Thyroid gland (tissue), 4 donors: Measurements from ENCODE around the gene TFDP2. TPM values are rescaled to one million over a fixed set of nuclear protein-coding genes. Genes with fewer than 3 reads are reported as not detected.

Experiments
- DNase-seq, 2 donors: peaks; one replicate each; pipeline ENCODE4 v3.0.0-alpha.2; 2019
- H3K27ac ChIP-seq, 3 donors: fragments of 200-600 bp; sonication (generic); 1 replicate in 2 of 3; 2 replicates in 1 of 3; pipeline ENCODE4 v1.5.1; 2016 to 2019; ENCODE audit warnings: mild to moderate bottlenecking in 1 of 3, moderate library complexity in 1 of 3
- H3K27me3 ChIP-seq: fragments of 200-600 bp; sonication (generic); one replicate; pipeline ENCODE4 v1.5.1; 2019
- H3K36me3 ChIP-seq, 2 donors: fragments of 200-600 bp; sonication (generic); one replicate each; pipeline ENCODE4 v1.5.1; 2016 to 2019
- H3K4me1 ChIP-seq, 2 donors: fragments of 200-600 bp; sonication (generic); one replicate each; pipeline ENCODE4 v1.5.1; 2017 to 2019
- H3K4me3 ChIP-seq, 3 donors: fragments of 200-600 bp; sonication (generic); replicated peaks in 1 of 3; 1 replicate in 2 of 3; 2 replicates in 1 of 3; pipeline ENCODE4 v1.5.1; 2016; ENCODE audit warnings: mild to moderate bottlenecking in 1 of 3
- H3K9me3 ChIP-seq: fragments of 200-600 bp; sonication (generic); one replicate; pipeline ENCODE4 v1.5.1; 2017
- CTCF ChIP-seq, 6 experiments: fragments of 200-600 bp in 3 of 6; fragments of 450-650 bp in 3 of 6; sonication (generic) in 3 of 6; IDR thresholded peaks; one replicate each; pipeline ENCODE4 v1.5.1; 2016 to 2019; ENCODE audit warnings: antibody characterized with exemption in 6 of 6, mild to moderate bottlenecking in 2 of 6, inconsistent platforms in 1 of 6, moderate library complexity in 1 of 6
- POLR2A ChIP-seq, 2 donors: fragments of 450-650 bp; IDR thresholded peaks; one replicate each; pipeline ENCODE4 v1.6.1; 2017; ENCODE audit warnings: antibody characterized with exemption in 2 of 2, mild to moderate bottlenecking in 2 of 2, moderate library complexity in 1 of 2
- WGBS, 2 donors: methylation state at CpG; one replicate each; pipeline ENCODE4 v1.1.5; 2017; 5-methylcytosine and 5-hydroxymethylcytosine counted together
- intact Hi-C: fragments of 100-400 bp; cut with DNase I; formaldehyde crosslinking; loops from one replicate; pipeline ENCODE4 v1.15.1; 2023
- total RNA-seq, 4 donors: library from RNA; depleted of rRNA; stranded (reverse); fragments of >200 nt; gene quantifications; one replicate each; pipeline ENCODE4 v1.2.3, GENCODE V29; 2016

The TFDP2 gene
- total RNA-seq, 4 donors from 2014 or later, result 67.7 to 174 (median 122) TPM

DNA sequence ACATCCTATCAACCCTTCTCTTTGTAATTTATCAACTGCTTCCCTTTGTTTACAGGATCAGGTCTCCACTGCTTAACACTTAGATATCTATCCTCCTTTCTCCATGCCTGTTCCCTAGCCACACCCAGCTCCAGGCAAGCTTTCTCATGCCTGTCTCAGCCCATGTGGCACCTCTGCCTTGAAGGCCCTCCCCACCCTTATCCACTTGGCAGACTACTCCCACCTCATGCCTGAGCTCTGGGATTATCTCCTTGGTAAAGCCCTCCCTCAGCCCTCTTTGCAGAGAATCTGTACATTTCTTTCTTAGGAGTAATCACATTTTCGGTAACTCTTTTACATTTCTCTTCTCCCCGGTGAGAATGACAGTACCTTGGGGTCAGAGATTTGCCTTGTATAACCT, 176.9 kb downstream of the TFDP2 start:
- intact Hi-C loops, result no loop called here
- no peaks in the 10 kb centered on the region for H3K27me3 ChIP-seq

GRCh38 chr3:141971571-141971970, 177.8 kb downstream of the TFDP2 start:
- TF ChIP-seq CTCF (IDR thresholded peaks at IDR 0.05), result no peak
- TF ChIP-seq POLR2A (IDR thresholded peaks at IDR 0.05), result no peak
- DNase-seq, result no peak
- intact Hi-C loops, result no loop called here
- Histone ChIP-seq H3K9me3 (no peaks in the 10 kb centered on the region), H3K4me3 (no peak overlapping the region), H3K27me3 (no peaks in the 10 kb centered on the region), H3K4me1 (no peaks in the 10 kb centered on the region), H3K36me3 (peaks cover 0 to 2% of the 10 kb centered on the region in 2 donors), H3K27ac (no peak overlapping the region)
- 97 to 98% methylated on average over 1 of the region's 1 CpG for WGBS, 2 donors

More for the DNA sequence above, 176.9 kb downstream of the TFDP2 start:
- no peak for DNase-seq
- no peak for TF ChIP-seq CTCF (IDR thresholded peaks at IDR 0.05)
- no peak for TF ChIP-seq POLR2A (IDR thresholded peaks at IDR 0.05)
- H3K4me3 ChIP-seq, result no peak overlapping the region
- peaks cover 0 to 3% of the 10 kb centered on the region in 2 donors for H3K36me3 ChIP-seq
- H3K27ac ChIP-seq, result no peak overlapping the region
- H3K9me3 ChIP-seq, result no peaks in the 10 kb centered on the region
- 97 to 99% methylated on average over 2 of the region's 2 CpGs for WGBS, 2 donors
- H3K4me1 ChIP-seq, result no peaks in the 10 kb centered on the region

DNA sequence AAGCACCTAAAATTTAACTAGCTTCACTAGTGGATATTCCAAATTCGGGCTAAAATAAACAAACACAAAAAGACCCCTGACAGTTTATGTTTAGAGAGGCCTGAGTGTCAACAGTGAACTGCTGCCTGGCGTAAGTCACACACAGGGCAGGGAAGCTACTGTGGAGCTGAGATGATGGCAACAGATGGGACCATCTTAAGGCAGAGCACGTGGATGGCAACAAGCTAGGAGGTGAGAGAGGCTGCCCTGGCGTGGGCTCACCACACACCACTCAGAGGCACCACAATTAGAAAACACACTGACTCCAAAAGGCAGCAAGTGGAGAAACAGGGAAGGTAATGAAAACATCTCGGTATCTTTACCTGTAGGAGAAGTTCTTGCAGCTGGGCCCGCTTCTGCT, 179.6 kb downstream of the TFDP2 start:
- WGBS, 2 donors, result 86 to 91% methylated on average over 6 of the region's 6 CpGs
- H3K27me3 ChIP-seq, result no peaks in the 10 kb centered on the region
- no peak overlapping the region for H3K27ac ChIP-seq
- TF ChIP-seq CTCF (IDR thresholded peaks at IDR 0.05) (no peak), POLR2A (IDR thresholded peaks at IDR 0.05) (no peak)
- H3K9me3 ChIP-seq, result no peaks in the 10 kb centered on the region
- no peak for DNase-seq
- intact Hi-C loops, result no loop called here
- H3K4me3 ChIP-seq, result no peak overlapping the region
- H3K4me1 ChIP-seq, result no peaks in the 10 kb centered on the region
- H3K36me3 ChIP-seq, result no peaks in the 10 kb centered on the region

GRCh38 chr3:141965471-141965870, 183.9 kb downstream of the TFDP2 start:
- peaks cover 0 to 5% of the 10 kb centered on the region in 2 donors for H3K36me3 ChIP-seq
- no peak overlapping the region for H3K27ac ChIP-seq
- H3K27me3 ChIP-seq, result no peaks in the 10 kb centered on the region
- intact Hi-C loops, result no loop called here
- TF ChIP-seq CTCF (IDR thresholded peaks at IDR 0.05) (no peak), POLR2A (IDR thresholded peaks at IDR 0.05) (no peak)
- no peak for DNase-seq
- H3K4me1 ChIP-seq, result no peaks in the 10 kb centered on the region
- H3K4me3 ChIP-seq, result no peak overlapping the region
- WGBS, 2 donors, result 82 to 92% methylated on average over 1 of the region's 1 CpG
- H3K9me3 ChIP-seq, result no peaks in the 10 kb centered on the region

DNA sequence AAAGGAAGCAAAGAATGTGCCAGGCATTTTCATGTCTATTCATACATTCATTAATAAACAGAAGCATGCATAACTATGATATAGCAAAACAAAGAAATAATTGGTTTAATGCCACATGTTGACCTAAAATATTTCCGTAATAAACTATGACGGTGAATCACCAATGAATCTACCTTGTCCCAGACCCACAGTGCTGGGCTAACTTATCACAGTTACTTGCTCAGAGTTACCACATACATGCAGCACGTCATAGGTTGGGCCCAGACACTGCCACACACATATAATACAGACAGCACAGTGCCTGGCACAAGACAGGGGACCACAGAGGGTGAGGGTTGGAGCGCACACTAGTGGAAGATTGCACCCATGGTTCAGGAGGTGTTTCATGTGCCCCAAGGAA, 186.0 kb downstream of the TFDP2 start:
- no peak for TF ChIP-seq POLR2A (IDR thresholded peaks at IDR 0.05)
- TF ChIP-seq CTCF (IDR thresholded peaks at IDR 0.05), result no peak
- no peak for DNase-seq
- no peak overlapping the region for H3K27ac ChIP-seq
- no peak overlapping the region for H3K4me3 ChIP-seq
- intact Hi-C loops, result no loop called here
- peaks cover 0 to 5% of the 10 kb centered on the region in 2 donors for H3K4me1 ChIP-seq
- no peaks in the 10 kb centered on the region for H3K27me3 ChIP-seq
- 93% methylated on average over 4 of the region's 4 CpGs for WGBS, 2 donors
- peaks cover 0 to 12% of the 10 kb centered on the region in 2 donors for H3K36me3 ChIP-seq
- no peaks in the 10 kb centered on the region for H3K9me3 ChIP-seq
